Breast epithelium (tissue), 3 donors: Measurements from ENCODE around the gene ARMC9.

Experiments
- POLR2A ChIP-seq: fragments of 450-650 bp; IDR thresholded peaks from one replicate; pipeline ENCODE4 v1.6.1; 2016; ENCODE audit warnings: antibody characterized with exemption, mild to moderate bottlenecking, moderate library complexity
- POLR2AphosphoS5 ChIP-seq, 3 donors: sonication (generic); formaldehyde crosslinking; IDR thresholded peaks; one replicate each; pipeline ENCODE4 v1.6.1; 2017; ENCODE audit warnings: antibody characterized with exemption in 3 of 3

- TF ChIP-seq POLR2AphosphoS5 (IDR thresholded peaks at IDR 0.05) (no peak), POLR2A (no peak)
Observed at GRCh38 chr2:231393149-231394131, 195.0 kb downstream of the ARMC9 start.
